NCI-H2227 treated with DMSO at 0.1 percent for 48 hours (cell line): ENCODE data around the gene RTTN.
"Not testable (repeated sequence)": the region's sequence is repeated elsewhere in the genome, so short reads cannot be mapped to it uniquely, and the experiment has no call there.

Experiments
- DNase-seq: peaks from one replicate; lab custom pipeline; 2025; lab: John Stamatoyannopoulos, UW

The RTTN gene

GRCh38 chr18:70149616-70150301, 55.7 kb downstream of the RTTN start:
- DNase-seq = no peak

- DNase-seq = no peak
Observed at GRCh38 chr18:70149156-70149555, 56.3 kb downstream of the RTTN start.

- no peak for DNase-seq
Observed at GRCh38 chr18:70148039-70148938, 57.2 kb downstream of the RTTN start.

- no peak for DNase-seq
Observed at GRCh38 chr18:70146174-70146573, 59.3 kb downstream of the RTTN start.

- DNase-seq = no peak
Observed at GRCh38 chr18:70142001-70142400, 63.5 kb downstream of the RTTN start.

GRCh38 chr18:70139138-70139537, 66.3 kb downstream of the RTTN start:
- DNase-seq = no peak

- DNase-seq = no peak
Observed at GRCh38 chr18:70135604-70136003, 69.9 kb downstream of the RTTN start.

- no peak for DNase-seq
Observed at GRCh38 chr18:70132999-70133398, 72.5 kb downstream of the RTTN start.

- DNase-seq = no peak
Observed at GRCh38 chr18:70128271-70128670, 77.2 kb downstream of the RTTN start.

- DNase-seq = no peak
Observed at GRCh38 chr18:70127359-70127758, 78.1 kb downstream of the RTTN start.

GRCh38 chr18:70126832-70127231, 78.7 kb downstream of the RTTN start:
- no peak for DNase-seq

GRCh38 chr18:70124139-70124538, 81.3 kb downstream of the RTTN start:
- no peak for DNase-seq

GRCh38 chr18:70121842-70122241, 83.6 kb downstream of the RTTN start:
- no peak for DNase-seq

- DNase-seq = no peak
Observed at GRCh38 chr18:70116949-70117348, 88.5 kb downstream of the RTTN start.

GRCh38 chr18:70113511-70113910, 92.0 kb downstream of the RTTN start:
- DNase-seq = no peak

GRCh38 chr18:70110678-70111077, 94.8 kb downstream of the RTTN start:
- no peak for DNase-seq

- DNase-seq = no peak
Observed at GRCh38 chr18:70107091-70107490, 98.4 kb downstream of the RTTN start.

- DNase-seq = not testable (repeated sequence)
Observed at GRCh38 chr18:70102854-70103253, 102.6 kb downstream of the RTTN start.

GRCh38 chr18:70089858-70090257, 115.6 kb downstream of the RTTN start:
- no peak for DNase-seq

GRCh38 chr18:70086085-70086484, 119.4 kb downstream of the RTTN start:
- DNase-seq = no peak

- no peak for DNase-seq
Observed at GRCh38 chr18:70085641-70086040, 119.8 kb downstream of the RTTN start.

- no peak for DNase-seq
Observed at GRCh38 chr18:70082430-70082829, 123.1 kb downstream of the RTTN start.

- DNase-seq = no peak
Observed at GRCh38 chr18:70078106-70078505, 127.4 kb downstream of the RTTN start.
